ENCODE measurements around the gene AZU1.

DNA sequence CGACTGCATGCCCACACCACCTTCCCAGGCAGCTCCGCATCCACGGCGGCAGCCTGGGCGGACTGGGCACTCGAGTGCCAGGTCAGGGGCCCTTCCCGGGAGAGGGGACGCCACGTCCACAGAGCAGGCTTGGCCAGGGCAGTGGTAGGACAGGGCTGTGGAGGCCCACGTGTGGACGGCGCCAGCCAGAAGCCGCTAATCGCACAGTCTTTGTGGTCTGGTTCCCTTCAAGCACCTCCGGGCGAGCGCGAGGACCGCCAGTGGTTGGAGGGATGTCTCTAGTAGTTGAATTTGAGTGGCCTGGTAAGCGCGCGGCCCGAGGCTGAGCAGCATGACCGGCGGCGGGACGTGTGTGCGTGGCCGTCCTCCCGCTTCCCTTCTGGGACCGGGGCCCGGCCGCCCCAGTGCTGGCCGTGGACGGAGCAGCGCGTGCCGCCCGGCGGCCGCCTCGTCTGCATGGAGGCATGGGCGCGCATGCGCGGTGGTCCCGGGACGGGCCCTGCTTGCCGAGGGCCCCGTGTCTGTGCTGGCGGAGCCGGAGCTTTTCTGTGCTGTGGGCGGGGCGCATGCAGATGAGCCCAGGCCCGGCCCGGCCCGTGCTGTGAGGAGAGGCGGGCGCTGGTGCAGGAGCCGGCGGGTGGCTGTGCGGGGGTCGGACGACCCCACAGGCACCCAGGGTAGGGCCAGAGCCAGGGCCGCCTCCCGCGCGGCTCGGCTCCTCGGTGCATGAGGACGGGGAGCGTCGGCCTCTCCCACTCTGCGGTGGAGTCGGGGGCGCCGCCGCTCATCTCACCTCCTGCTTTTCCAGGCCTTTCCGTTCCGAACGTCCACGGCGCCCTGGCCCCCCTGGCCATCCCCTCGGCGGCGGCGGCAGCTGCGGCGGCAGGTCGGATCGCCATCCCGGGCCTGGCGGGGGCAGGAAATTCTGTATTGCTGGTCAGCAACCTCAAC lies 21.8 kb upstream of the AZU1 start:
- TF ChIP-seq, protein P1, sequence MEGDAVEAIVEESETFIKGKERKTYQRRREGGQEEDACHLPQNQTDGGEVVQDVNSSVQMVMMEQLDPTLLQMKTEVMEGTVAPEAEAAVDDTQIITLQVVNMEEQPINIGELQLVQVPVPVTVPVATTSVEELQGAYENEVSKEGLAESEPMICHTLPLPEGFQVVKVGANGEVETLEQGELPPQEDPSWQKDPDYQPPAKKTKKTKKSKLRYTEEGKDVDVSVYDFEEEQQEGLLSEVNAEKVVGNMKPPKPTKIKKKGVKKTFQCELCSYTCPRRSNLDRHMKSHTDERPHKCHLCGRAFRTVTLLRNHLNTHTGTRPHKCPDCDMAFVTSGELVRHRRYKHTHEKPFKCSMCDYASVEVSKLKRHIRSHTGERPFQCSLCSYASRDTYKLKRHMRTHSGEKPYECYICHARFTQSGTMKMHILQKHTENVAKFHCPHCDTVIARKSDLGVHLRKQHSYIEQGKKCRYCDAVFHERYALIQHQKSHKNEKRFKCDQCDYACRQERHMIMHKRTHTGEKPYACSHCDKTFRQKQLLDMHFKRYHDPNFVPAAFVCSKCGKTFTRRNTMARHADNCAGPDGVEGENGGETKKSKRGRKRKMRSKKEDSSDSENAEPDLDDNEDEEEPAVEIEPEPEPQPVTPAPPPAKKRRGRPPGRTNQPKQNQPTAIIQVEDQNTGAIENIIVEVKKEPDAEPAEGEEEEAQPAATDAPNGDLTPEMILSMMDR (IDR thresholded peaks at IDR 0.05): no peak
- TF ChIP-seq EP300 (IDR thresholded peaks at IDR 0.05) (no peak), POLR2A (IDR thresholded peaks at IDR 0.05) (no peak)
